ENCODE results near the gene NTF4. TPM values are rescaled to one million over a fixed set of nuclear protein-coding genes. Genes with fewer than 3 reads are reported as not detected.
"Not testable (repeated sequence)": the region's sequence is repeated elsewhere in the genome, so short reads cannot be mapped to it uniquely, and the experiment has no call there.

Gene NTF4
- polyA plus RNA-seq, 4 donors, result 3.2 to 5.9 (median 4.7) TPM

- no peak for DNase-seq (ENCODE audit: low read depth in 4 of 4, low spot score in 3 of 4)
These were observed 6.9 kb downstream of the NTF4 start, which contains the start of gene CGB7 for GRCh38 chr19:49057636-49058234. Gene CGB7, minus strand, starts transcription at chr19:49057749. Its CDS starts 2,374 bp downstream, at chr19:49055375.

GRCh38 chr19:49056902-49057596, 7.6 kb downstream of the NTF4 start:
- DNase-seq (ENCODE audit: low read depth in 4 of 4, low spot score in 3 of 4), result not testable (repeated sequence)

- no peak for DNase-seq (ENCODE audit: low read depth in 4 of 4, low spot score in 3 of 4)
These were observed 8.3 kb downstream of the NTF4 start for GRCh38 chr19:49056101-49056901.

GRCh38 chr19:49050376-49051033, 14.1 kb downstream of the NTF4 start:
- not testable (repeated sequence) for DNase-seq (ENCODE audit: low read depth in 4 of 4, low spot score in 3 of 4)

GRCh38 chr19:49049834-49050233, 14.8 kb downstream of the NTF4 start:
- not testable (repeated sequence) for DNase-seq (ENCODE audit: low read depth in 4 of 4, low spot score in 3 of 4)

- not testable (repeated sequence) for DNase-seq (ENCODE audit: low read depth in 4 of 4, low spot score in 3 of 4)
These were observed 15.6 kb downstream of the NTF4 start, which contains the start of gene CGB8 for GRCh38 chr19:49049011-49049410. Gene CGB8, minus strand, starts transcription at chr19:49049111. Its CDS starts 372 bp downstream, at chr19:49048739.

- DNase-seq (ENCODE audit: low read depth in 4 of 4, low spot score in 3 of 4), result not testable (repeated sequence)
These were observed 21.1 kb downstream of the NTF4 start, which contains the start of gene CGB5 for GRCh38 chr19:49043548-49043947. Gene CGB5, plus strand, starts transcription at chr19:49043848. Its CDS starts 362 bp downstream, at chr19:49044210.

- DNase-seq (ENCODE audit: low read depth in 4 of 4, low spot score in 3 of 4), result not testable (repeated sequence)
These were observed 22.0 kb downstream of the NTF4 start for GRCh38 chr19:49042666-49043065.

GRCh38 chr19:49042177-49042576, 22.4 kb downstream of the NTF4 start:
- no peak for DNase-seq (ENCODE audit: low read depth in 4 of 4, low spot score in 3 of 4)

- not testable (repeated sequence) for DNase-seq (ENCODE audit: low read depth in 4 of 4, low spot score in 3 of 4)
These were observed 24.9 kb downstream of the NTF4 start for GRCh38 chr19:49039736-49040135.

GRCh38 chr19:49038557-49039276, 25.9 kb downstream of the NTF4 start:
- not testable (repeated sequence) for DNase-seq (ENCODE audit: low read depth in 4 of 4, low spot score in 3 of 4)

GRCh38 chr19:49038111-49038510, 26.5 kb downstream of the NTF4 start:
- DNase-seq (ENCODE audit: low read depth in 4 of 4, low spot score in 3 of 4), result not testable (repeated sequence)

GRCh38 chr19:49036815-49037214, 27.8 kb downstream of the NTF4 start, which contains the start of gene CGB1:
Gene CGB1, minus strand, starts transcription at chr19:49036895. Its CDS starts 184 bp downstream, at chr19:49036711.
- not testable (repeated sequence) for DNase-seq (ENCODE audit: low read depth in 4 of 4, low spot score in 3 of 4)

- not testable (repeated sequence) for DNase-seq (ENCODE audit: low read depth in 4 of 4, low spot score in 3 of 4)
These were observed 32.8 kb downstream of the NTF4 start, which contains the start of gene CGB2 for GRCh38 chr19:49031642-49032301. Gene CGB2, plus strand, starts transcription at chr19:49031890. Its CDS starts 206 bp downstream, at chr19:49032096.

GRCh38 chr19:49030323-49030722, 34.3 kb downstream of the NTF4 start:
- not testable (repeated sequence) for DNase-seq (ENCODE audit: low read depth in 4 of 4, low spot score in 3 of 4)

GRCh38 chr19:49029749-49030148, 34.9 kb downstream of the NTF4 start:
- DNase-seq (ENCODE audit: low read depth in 4 of 4, low spot score in 3 of 4), result not testable (repeated sequence)

- not testable (repeated sequence) for DNase-seq (ENCODE audit: low read depth in 4 of 4, low spot score in 3 of 4)
These were observed 35.9 kb downstream of the NTF4 start for GRCh38 chr19:49028686-49029085.

- not testable (repeated sequence) for DNase-seq (ENCODE audit: low read depth in 4 of 4, low spot score in 3 of 4)
These were observed 39.0 kb downstream of the NTF4 start for GRCh38 chr19:49025599-49025998.

GRCh38 chr19:49025088-49025487, 39.5 kb downstream of the NTF4 start:
- DNase-seq (ENCODE audit: low read depth in 4 of 4, low spot score in 3 of 4), result not testable (repeated sequence)
